Measurements from ENCODE around the gene OR3A3.

DNA sequence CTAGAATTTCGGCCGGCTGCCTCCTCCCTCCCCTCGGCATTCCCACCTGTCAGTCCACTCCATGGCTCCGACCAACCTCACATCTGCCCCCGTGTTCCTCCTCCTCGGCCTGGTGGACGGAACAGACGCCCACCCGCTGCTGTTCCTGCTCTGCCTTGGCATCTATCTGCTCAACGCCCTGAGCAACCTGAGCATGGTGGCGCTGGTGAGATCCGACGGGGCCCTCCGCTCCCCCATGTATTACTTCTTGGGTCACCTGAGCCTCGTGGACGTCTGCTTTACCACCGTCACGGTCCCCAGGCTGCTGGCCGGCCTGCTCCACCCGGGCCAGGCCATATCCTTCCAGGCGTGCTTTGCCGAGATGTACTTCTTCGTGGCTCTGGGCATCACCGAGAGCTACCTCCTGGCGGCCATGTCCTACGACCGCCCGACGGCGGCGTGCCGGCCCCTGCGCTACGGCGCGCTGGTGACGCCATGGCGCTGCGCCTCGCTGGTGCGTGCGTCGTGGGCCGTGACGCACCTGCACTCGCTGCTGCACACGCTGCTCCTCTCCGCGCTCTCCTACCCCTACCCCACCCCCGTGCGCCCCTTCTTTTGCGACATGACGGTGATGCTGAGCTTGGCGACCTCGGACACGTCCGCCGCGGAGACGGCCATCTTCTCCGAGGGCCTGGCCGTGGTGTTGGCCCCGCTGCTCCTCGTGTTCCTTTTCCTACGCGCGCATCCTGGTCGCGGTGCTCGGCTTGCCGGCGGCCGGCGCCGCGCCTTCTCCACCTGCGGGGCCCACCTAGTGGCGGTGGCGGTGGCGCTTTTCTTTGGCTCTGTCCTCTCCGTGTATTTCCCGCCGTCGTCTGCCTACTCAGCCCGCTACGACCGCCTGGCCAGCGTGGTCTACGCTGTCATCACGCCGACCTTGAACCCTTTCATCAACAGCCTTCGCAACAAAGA, 25.0 kb upstream of the OR3A3 start, which contains the start of gene OR3A2:
- TF ChIP-seq TAF1 (IDR thresholded peaks at IDR 0.05; ENCODE audit: borderline replicate concordance, low read depth, low read length) (no peak), NRF1 (conservative IDR thresholded peaks at IDR 0.05; ENCODE audit: low read depth, low read length) (no peak), TCF7 (IDR thresholded peaks at IDR 0.05; ENCODE audit: borderline replicate concordance) (no peak), POLR2AphosphoS5 (IDR thresholded peaks at IDR 0.05; ENCODE audit: low read length) (no peak)
- TF ChIP-seq, protein P1, sequence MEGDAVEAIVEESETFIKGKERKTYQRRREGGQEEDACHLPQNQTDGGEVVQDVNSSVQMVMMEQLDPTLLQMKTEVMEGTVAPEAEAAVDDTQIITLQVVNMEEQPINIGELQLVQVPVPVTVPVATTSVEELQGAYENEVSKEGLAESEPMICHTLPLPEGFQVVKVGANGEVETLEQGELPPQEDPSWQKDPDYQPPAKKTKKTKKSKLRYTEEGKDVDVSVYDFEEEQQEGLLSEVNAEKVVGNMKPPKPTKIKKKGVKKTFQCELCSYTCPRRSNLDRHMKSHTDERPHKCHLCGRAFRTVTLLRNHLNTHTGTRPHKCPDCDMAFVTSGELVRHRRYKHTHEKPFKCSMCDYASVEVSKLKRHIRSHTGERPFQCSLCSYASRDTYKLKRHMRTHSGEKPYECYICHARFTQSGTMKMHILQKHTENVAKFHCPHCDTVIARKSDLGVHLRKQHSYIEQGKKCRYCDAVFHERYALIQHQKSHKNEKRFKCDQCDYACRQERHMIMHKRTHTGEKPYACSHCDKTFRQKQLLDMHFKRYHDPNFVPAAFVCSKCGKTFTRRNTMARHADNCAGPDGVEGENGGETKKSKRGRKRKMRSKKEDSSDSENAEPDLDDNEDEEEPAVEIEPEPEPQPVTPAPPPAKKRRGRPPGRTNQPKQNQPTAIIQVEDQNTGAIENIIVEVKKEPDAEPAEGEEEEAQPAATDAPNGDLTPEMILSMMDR (IDR thresholded peaks at IDR 0.05 in 2 of 3, conservative IDR thresholded peaks at IDR 0.05 in 1 of 3; ENCODE audit: control insufficient read depth in 2 of 3, extremely low read depth in 1 of 3, insufficient read depth in 1 of 3, low read depth in 3 of 3, low read length in 3 of 3): no peak
